SK-N-SH (cell line): Measurements from ENCODE around the gene GRIP2. TPM values are rescaled to one million over a fixed set of nuclear protein-coding genes. Genes with fewer than 3 reads are reported as not detected.

ENCODE experiments used
- CTCF ChIA-PET: fragments of 300-600, 350-600 bp; formaldehyde crosslinking; extraction: SDS; loops from one replicate; lab custom pipeline; 2021; lab: Yijun Ruan, JAX
- POLR2A ChIA-PET: fragments of 350-600 bp; sonication (Branson Sonifier 250); formaldehyde crosslinking; extraction: SDS; loops from one replicate; lab custom pipeline; 2020; ENCODE audit warnings: antibody characterized with exemption, inconsistent platforms; lab: Yijun Ruan, JAX
- DNase-seq: peaks from one replicate; pipeline ENCODE4 v3.0.0; 2012
- H2AFZ ChIP-seq: fragments of 200-600 bp; sonication (generic); 2 replicates; pipeline ENCODE4 v1.8.1; 2016; ENCODE audit warnings: antibody characterized with exemption, mild to moderate bottlenecking, low read depth
- H3F3A ChIP-seq: fragments of 200-600 bp; sonication (generic); replicated peaks from 2 replicates; pipeline ENCODE3; 2016; ENCODE audit warnings: antibody characterized with exemption, mild to moderate bottlenecking; ENCODE audit not compliant: insufficient read depth
- H3K27ac ChIP-seq, 2 experiments: fragments of 200-500 bp in 1 of 2; fragments of 200-600 bp in 1 of 2; sonication (Bioruptor generic) in 1 of 2; sonication (generic), shearing (Covaris generic) in 1 of 2; 2 replicates each; pipeline versions ENCODE4 v1.5.1 to v1.6.1; 2014 to 2016; ENCODE audit warnings: low read depth in 2 of 2, inconsistent platforms in 1 of 2, low read length in 1 of 2, mild to moderate bottlenecking in 1 of 2, mixed read lengths in 1 of 2
- H3K27me3 ChIP-seq: fragments of 200-600 bp; sonication (generic), shearing (Covaris generic); 2 replicates; pipeline ENCODE4 v1.6.1; 2016; ENCODE audit warnings: mixed run types; ENCODE audit not compliant: insufficient read depth
- H3K36me3 ChIP-seq, 2 experiments: fragments of 200-500 bp in 1 of 2; fragments of 200-600 bp in 1 of 2; sonication (Bioruptor generic) in 1 of 2; sonication (generic) in 1 of 2; replicated peaks in 1 of 2; 2 replicates each; pipeline versions ENCODE3 to v1.5.1; 2014 to 2016; ENCODE audit warnings: low read length in 1 of 2, mild to moderate bottlenecking in 1 of 2; ENCODE audit not compliant: insufficient read depth in 2 of 2, control insufficient read depth in 1 of 2
- H3K4me1 ChIP-seq, 2 experiments: fragments of 200-500 bp in 1 of 2; fragments of 200-600 bp in 1 of 2; sonication (Bioruptor generic) in 1 of 2; sonication (generic), shearing (Covaris generic) in 1 of 2; 2 replicates each; pipeline versions ENCODE4 v1.5.1 to v1.6.1; 2014 to 2016; ENCODE audit warnings: low read depth in 1 of 2, low read length in 1 of 2, mixed run types in 1 of 2; ENCODE audit not compliant: insufficient read depth in 2 of 2, control insufficient read depth in 1 of 2
- H3K4me2 ChIP-seq: fragments of 200-600 bp; sonication (generic), shearing (Covaris generic); 2 replicates; pipeline ENCODE4 v1.6.1; 2017; ENCODE audit warnings: mixed run types
- H3K4me3 ChIP-seq, 2 experiments: fragments of 200-500 bp in 1 of 2; fragments of 200-600 bp in 1 of 2; sonication (Bioruptor generic) in 1 of 2; sonication (generic), shearing (Covaris generic) in 1 of 2; 2 replicates each; pipeline versions ENCODE4 v1.5.1 to v1.8.1; 2014 to 2016; ENCODE audit warnings: low read depth in 2 of 2, inconsistent platforms in 1 of 2, low read length in 1 of 2, mild to moderate bottlenecking in 1 of 2, mixed read lengths in 1 of 2, moderate library complexity in 1 of 2
- H3K79me2 ChIP-seq: fragments of 200-600 bp; sonication (generic); 2 replicates; pipeline ENCODE4 v1.8.1; 2017; ENCODE audit warnings: mild to moderate bottlenecking; ENCODE audit not compliant: insufficient read depth
- H3K9ac ChIP-seq: fragments of 200-600 bp; sonication (generic); 2 replicates; pipeline ENCODE4 v1.6.1; 2017; ENCODE audit warnings: mixed run types
- H3K9me2 ChIP-seq: fragments of 200-600 bp; sonication (generic); 2 replicates; pipeline ENCODE4 v1.6.1; 2017; ENCODE audit warnings: mixed run types
- H3K9me3 ChIP-seq: fragments of 200-600 bp; sonication (generic); 2 replicates; pipeline ENCODE4 v1.6.1; 2017; ENCODE audit warnings: mixed run types, mild to moderate bottlenecking, moderate library complexity
- H4K20me1 ChIP-seq: fragments of 200-600 bp; sonication (generic); 2 replicates; pipeline ENCODE4 v1.6.1; 2017; ENCODE audit warnings: mild to moderate bottlenecking, mixed run types; ENCODE audit not compliant: insufficient read depth
- CTCF ChIP-seq: fragments of 200-600 bp; sonication (generic); IDR thresholded peaks from 2 replicates; pipeline ENCODE4 v1.6.1; 2017; ENCODE audit warnings: antibody characterized with exemption, mild to moderate bottlenecking, moderate library complexity
- ELF1 ChIP-seq: IDR thresholded peaks from 2 replicates; pipeline ENCODE4 v1.4.0; 2012
- EP300 ChIP-seq, 2 experiments: IDR thresholded peaks; 2 replicates each; pipeline versions ENCODE4 v1.4.0 to v1.6.1; 2012; ENCODE audit warnings: borderline replicate concordance in 1 of 2, low read depth in 1 of 2, low read length in 1 of 2
- FOSL2 ChIP-seq: IDR thresholded peaks from 2 replicates; pipeline ENCODE4 v1.4.0; 2012; ENCODE audit warnings: low read depth, mild to moderate bottlenecking, moderate library complexity, borderline replicate concordance
- FOXJ3 ChIP-seq: sonication (generic); formaldehyde crosslinking; IDR thresholded peaks from 2 replicates; pipeline ENCODE4 v1.5.1; 2020; ENCODE audit warnings: mild to moderate bottlenecking, missing genetic modification reagents
- FOXM1 ChIP-seq: IDR thresholded peaks from 2 replicates; pipeline ENCODE4 v1.4.0; 2012; ENCODE audit warnings: low read depth, mild to moderate bottlenecking
- GATA2 ChIP-seq: sonication (generic); formaldehyde crosslinking; IDR thresholded peaks from 2 replicates; pipeline ENCODE4 v1.5.0; 2020; ENCODE audit warnings: mild to moderate bottlenecking, missing genetic modification reagents
- IRF3 ChIP-seq: fragments of 150-350 bp; IDR thresholded peaks from 2 replicates; pipeline ENCODE4 v1.6.1; 2016; ENCODE audit warnings: mild to moderate bottlenecking, low read depth, low read length
- JUND ChIP-seq: IDR thresholded peaks from 2 replicates; pipeline ENCODE4 v1.4.0; 2012
- NFIC ChIP-seq: IDR thresholded peaks from 2 replicates; pipeline ENCODE4 v1.4.0; 2012; ENCODE audit warnings: borderline replicate concordance
- NRF1 ChIP-seq: IDR thresholded peaks from 2 replicates; pipeline ENCODE4 v1.6.1; 2012; ENCODE audit warnings: low read depth, mild to moderate bottlenecking, low read length
- PBX3 ChIP-seq: IDR thresholded peaks from 2 replicates; pipeline ENCODE4; 2012
- RAD21 ChIP-seq: IDR thresholded peaks from 2 replicates; pipeline ENCODE4 v1.6.1; 2012; ENCODE audit warnings: mild to moderate bottlenecking, low read length
- RXRA ChIP-seq: IDR thresholded peaks from 2 replicates; pipeline ENCODE4 v1.4.0; 2012; ENCODE audit warnings: low read depth, mild to moderate bottlenecking, borderline replicate concordance
- SIN3A ChIP-seq: IDR thresholded peaks from 2 replicates; pipeline ENCODE4 v1.6.1; 2012; ENCODE audit warnings: low read depth, mild to moderate bottlenecking, low read length, moderate library complexity, borderline replicate concordance
- SMC3 ChIP-seq: IDR thresholded peaks from 2 replicates; pipeline ENCODE4 v1.6.1; 2012; ENCODE audit warnings: low read depth, low read length, improper control_type of control experiment
- TCF12 ChIP-seq: IDR thresholded peaks from 2 replicates; pipeline ENCODE4 v1.4.0; 2012
- YY1 ChIP-seq: IDR thresholded peaks from 2 replicates; pipeline ENCODE4 v1.4.0; 2012; ENCODE audit warnings: low read depth, mild to moderate bottlenecking
- WGBS: methylation state at CpG from one replicate; pipeline ENCODE4 v1.1.6; 2017; ENCODE audit warnings: low lambda C conversion rate; 5-methylcytosine and 5-hydroxymethylcytosine counted together
- polyA plus RNA-seq, 3 experiments: library from polyadenylated mRNA; depleted of rRNA; stranded (reverse); fragments of >200 nt; gene quantifications; 2 replicates each; pipeline ENCODE4 v1.2.3, GENCODE V29; 2012
- TF ChIP-seq, protein P1 (sequence below): fragments of 150-350 bp; IDR thresholded peaks from 2 replicates; pipeline ENCODE4 v1.6.1; 2017; ENCODE audit warnings: antibody characterized with exemption, low read length, low read depth, borderline replicate concordance

Gene GRIP2
- polyA plus RNA-seq, 1 of the 3 experiments (the other 2 are of a cell fraction): 0.15 TPM

- TF ChIP-seq IRF3 (no peak), CTCF (no peak)
These were observed 15.1 kb downstream of the GRIP2 start (continued) for GRCh38 chr3:14524920-14525660.

- no peak overlapping the region for H2AFZ ChIP-seq
- CTCF ChIA-PET: interaction anchor here (4.3 kb wide), 1 partner anchor 15 kb away, joined by 22 read pairs; no protein-coding TSS in a partner anchor
- no peaks in the 10 kb centered on the region for H3F3A ChIP-seq
- no peak for TF ChIP-seq GATA2 (CRISPR knock-in tag)
- no peak for TF ChIP-seq PBX3
- TF ChIP-seq RAD21: no peak
- TF ChIP-seq FOXJ3: no peak
- TF ChIP-seq TCF12: no peak
- TF ChIP-seq EP300 (IDR thresholded peaks at IDR 0.05; ENCODE audit: borderline replicate concordance in 1 of 2, low read depth in 1 of 2, low read length in 1 of 2): no peak
- TF ChIP-seq FOXM1: no peak
- no peak for TF ChIP-seq SMC3
- no peak overlapping the region for H3K4me3 ChIP-seq
- H3K36me3 ChIP-seq: no peaks in the 10 kb centered on the region
- no peaks in the 10 kb centered on the region for H3K79me2 ChIP-seq
- H3K9me2 ChIP-seq: no peaks in the 10 kb centered on the region
- POLR2A ChIA-PET: no interaction called here
- no peaks in the 10 kb centered on the region for H3K4me1 ChIP-seq
- no peak for DNase-seq
- H4K20me1 ChIP-seq: no peaks in the 10 kb centered on the region
- H3K4me2 ChIP-seq: no peak overlapping the region
- no peak overlapping the region for H3K27ac ChIP-seq
- H3K9me3 ChIP-seq: no peaks in the 10 kb centered on the region
- WGBS: 94% methylated on average over 8 of the region's 14 CpGs
- H3K27me3 ChIP-seq: no peaks in the 10 kb centered on the region; the same call in 1 of the 2 replicates
- H3K9ac ChIP-seq: no peak overlapping the region
These were observed 15.8 kb downstream of the GRIP2 start for GRCh38 chr3:14524311-14524711.

DNA sequence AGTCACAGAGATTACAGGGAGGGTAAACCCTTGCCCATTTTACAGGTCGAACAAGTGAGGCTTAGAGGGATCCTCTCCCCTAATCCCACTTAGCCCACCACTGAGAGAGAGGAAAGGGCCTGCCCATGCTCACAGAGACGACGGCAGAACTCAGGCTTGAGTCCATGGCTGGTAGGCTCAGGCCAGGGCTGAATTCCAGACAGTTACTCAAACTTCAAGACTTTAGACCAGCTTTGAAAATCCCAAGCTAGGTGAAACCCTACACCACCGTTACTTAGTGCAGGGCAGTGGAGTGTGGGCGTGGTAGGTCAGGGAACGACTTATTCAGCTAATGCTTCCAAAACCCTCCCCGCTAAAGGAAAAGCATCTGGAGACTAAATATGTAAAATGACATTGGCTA, 16.4 kb downstream of the GRIP2 start:
- CTCF ChIA-PET: interaction anchor here (4.3 kb wide), 1 partner anchor 15 kb away, joined by 22 read pairs; no protein-coding TSS in a partner anchor
- H3K27ac ChIP-seq: no peak overlapping the region
- TF ChIP-seq RXRA: no peak
- no peak for TF ChIP-seq FOXM1
- TF ChIP-seq JUND: no peak
- TF ChIP-seq SIN3A: no peak
- no peak for TF ChIP-seq NFIC
- TF ChIP-seq FOSL2: no peak
- no peak for TF ChIP-seq CTCF
- TF ChIP-seq YY1: no peak
- TF ChIP-seq, protein P1, sequence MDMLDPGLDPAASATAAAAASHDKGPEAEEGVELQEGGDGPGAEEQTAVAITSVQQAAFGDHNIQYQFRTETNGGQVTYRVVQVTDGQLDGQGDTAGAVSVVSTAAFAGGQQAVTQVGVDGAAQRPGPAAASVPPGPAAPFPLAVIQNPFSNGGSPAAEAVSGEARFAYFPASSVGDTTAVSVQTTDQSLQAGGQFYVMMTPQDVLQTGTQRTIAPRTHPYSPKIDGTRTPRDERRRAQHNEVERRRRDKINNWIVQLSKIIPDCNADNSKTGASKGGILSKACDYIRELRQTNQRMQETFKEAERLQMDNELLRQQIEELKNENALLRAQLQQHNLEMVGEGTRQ: no peak
- TF ChIP-seq GATA2 (CRISPR knock-in tag): no peak
- TF ChIP-seq NRF1: no peak
- TF ChIP-seq ELF1: no peak

More for the DNA sequence above, 16.4 kb downstream of the GRIP2 start:
- Histone ChIP-seq H3K4me1 (no peaks in the 10 kb centered on the region), H3F3A (no peaks in the 10 kb centered on the region), H2AFZ (no peak overlapping the region), H3K9me2 (no peaks in the 10 kb centered on the region), H3K36me3 (no peaks in the 10 kb centered on the region), H3K4me3 (no peak overlapping the region), H4K20me1 (no peaks in the 10 kb centered on the region), H3K9ac (no peak overlapping the region), H3K9me3 (no peaks in the 10 kb centered on the region), H3K27me3 (no peaks in the 10 kb centered on the region; the same call in 1 of the 2 replicates), H3K4me2 (no peak overlapping the region), H3K79me2 (no peaks in the 10 kb centered on the region)
- POLR2A ChIA-PET: no interaction called here
- no peak for DNase-seq
- WGBS: 58% methylated on average over 6 of the region's 7 CpGs
